ENCODE measurements around the gene HAUS8. TPM values are rescaled to one million over a fixed set of nuclear protein-coding genes. Genes with fewer than 3 reads are reported as not detected.
"Not testable (repeated sequence)": the region's sequence is repeated elsewhere in the genome, so short reads cannot be mapped to it uniquely, and the experiment has no call there.

The HAUS8 gene
- total RNA-seq, 1 experiment from 2014 or later = 16.3 TPM

DNA sequence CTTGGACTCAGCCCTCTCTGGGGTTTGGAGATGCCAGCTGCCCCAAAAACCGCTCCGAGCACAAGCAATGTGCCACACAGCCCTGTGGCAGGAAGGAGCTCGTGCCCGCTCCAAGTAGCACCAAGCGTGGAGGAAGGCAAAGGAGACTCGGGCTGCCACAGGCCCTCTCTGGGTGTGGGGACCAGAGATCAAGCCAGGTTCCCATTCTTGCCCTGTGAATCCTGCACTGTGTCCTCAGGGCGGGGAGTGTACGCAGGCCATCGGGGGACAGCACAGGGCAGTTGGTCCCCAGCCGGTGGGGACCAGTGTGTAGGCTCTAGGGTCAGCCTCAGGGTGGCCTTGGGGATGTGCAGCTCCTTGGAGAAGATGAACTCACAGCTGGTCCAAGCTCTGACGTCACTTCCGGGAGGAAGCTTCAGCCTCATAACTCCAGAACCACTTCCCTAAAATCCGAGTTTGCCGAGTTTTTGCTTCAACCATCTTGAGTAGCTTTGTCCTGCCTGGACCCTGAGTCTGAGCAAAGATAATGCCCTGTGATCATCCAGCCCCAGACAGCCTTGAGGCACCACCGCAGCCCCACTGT is 39.3 kb downstream of the HAUS8 start:
- peak; percentile 11 for DNase-seq (ENCODE audit: low read depth)

DNA sequence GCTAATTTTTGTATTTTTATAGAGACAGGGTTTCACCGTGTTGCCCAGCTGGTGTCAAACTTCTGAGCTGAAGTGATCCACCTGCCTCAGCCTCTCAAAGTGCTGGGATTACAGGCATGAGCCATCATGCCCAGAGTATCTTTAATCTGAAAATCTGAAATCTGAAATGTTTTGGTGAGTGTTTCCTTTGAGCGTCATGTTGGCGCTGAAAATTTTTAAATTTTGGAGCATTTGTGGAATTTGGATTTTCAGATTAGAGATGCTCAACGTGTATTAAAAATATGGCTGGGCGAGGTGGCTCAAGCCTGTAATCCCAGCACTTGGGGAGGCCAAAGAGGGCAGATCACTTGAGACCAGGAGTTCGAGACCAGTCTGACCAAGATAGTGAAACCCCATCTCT is 43.5 kb downstream of the HAUS8 start:
- DNase-seq (ENCODE audit: low read depth) = no peak

DNA sequence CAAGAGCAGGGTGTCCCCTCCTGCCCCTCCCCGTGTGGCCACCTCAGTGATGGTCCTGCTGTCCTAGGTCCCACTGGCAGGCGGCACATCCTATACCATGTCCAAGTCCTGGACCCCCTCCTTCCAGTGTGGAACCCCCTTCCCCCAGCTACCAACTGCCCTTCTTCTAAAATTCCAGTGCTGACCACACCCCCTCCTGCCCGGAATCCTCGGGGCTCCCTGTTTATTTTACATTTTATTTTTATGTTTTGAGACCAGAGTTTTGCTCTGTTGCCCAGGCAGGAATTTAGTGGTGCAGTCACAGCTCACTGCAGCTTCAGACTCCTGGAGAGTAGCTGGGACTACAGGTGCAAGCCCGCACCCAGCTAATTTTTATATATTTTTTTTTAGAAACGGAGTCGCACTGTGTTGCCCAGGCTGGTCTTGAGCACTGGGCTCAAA is 47.7 kb downstream of the HAUS8 start:
- no peak for DNase-seq (ENCODE audit: low read depth)

DNA sequence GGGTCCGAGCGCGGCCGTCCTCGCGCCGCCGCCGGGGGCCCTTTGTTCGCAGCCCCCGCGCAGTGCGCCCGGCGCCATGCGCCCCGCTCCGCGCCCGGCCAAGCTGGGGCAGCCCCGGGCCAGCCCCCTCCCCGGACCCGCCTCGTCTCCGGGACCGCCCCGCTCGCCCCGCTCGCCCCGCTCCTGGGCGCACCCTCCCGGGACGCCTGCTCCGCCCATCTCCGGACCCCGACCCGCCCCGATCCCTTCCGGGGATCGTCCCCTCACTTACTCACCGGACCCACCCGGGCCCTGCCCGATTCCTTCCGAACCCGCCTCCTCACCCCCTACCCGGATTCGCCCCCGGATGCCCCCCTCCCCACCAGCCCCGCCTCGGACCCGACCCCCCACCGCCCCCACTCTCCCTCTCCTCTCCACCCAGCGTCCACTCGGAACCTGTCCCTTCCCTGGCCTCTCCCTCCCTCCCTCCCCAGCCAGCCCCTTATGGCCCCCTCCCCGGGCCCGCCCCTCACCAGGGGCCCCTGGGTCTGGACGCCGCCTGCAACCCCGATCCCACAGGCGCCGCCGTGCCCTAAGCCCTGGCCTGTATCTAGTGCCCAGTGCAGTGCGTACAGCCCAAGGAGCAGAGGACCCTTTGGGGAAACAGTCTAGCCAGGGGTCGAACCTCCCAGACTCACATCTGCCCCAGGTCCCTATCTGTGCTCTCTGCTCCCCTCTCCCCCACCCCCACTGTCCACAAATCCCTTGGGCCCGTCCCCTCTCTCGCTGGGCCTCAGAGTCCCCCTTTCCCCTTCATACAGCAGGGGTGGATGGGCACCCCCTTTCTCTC is 48.3 kb downstream of the HAUS8 start, which contains the start of gene CPAMD8:
Gene CPAMD8 (minus strand): TSS at position 105 of the 829 bp plus-strand sequence. CDS start 168 bp downstream, outside the sequence.
- DNase-seq (ENCODE audit: low read depth) = no peak

DNA sequence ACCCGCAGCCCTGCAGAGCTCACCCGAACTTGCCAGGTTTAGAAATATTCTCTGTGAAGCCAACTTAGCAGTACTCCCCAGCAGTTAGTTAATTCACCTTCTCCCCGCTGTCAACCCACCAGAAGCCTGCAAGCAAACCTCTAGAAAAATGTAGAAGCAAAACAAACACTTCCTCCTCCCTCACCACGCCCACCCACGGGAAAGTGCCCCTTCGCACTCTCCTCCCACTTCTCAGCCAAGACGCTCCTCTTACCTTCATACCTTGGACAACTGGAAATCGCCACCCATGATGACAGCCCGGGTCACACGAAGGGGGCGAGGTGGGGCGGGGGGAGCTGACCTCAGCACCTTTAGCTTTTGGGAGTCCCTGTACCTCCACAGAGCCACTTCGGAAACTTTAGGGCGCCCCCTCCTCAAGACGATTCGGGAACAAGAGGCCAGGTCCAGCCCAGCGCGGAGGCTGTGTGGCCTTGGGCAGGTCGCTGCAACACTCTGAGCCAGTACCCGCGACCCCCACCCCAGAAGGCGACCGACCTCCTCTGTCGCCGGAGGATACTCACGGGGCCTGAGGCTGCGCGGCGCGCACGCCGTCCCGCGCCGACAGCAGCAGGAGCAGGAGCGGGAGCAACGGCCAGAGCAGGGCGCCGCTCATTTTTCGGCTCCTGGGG is 49.1 kb downstream of the HAUS8 start:
- DNase-seq (ENCODE audit: low read depth) = no peak

DNA sequence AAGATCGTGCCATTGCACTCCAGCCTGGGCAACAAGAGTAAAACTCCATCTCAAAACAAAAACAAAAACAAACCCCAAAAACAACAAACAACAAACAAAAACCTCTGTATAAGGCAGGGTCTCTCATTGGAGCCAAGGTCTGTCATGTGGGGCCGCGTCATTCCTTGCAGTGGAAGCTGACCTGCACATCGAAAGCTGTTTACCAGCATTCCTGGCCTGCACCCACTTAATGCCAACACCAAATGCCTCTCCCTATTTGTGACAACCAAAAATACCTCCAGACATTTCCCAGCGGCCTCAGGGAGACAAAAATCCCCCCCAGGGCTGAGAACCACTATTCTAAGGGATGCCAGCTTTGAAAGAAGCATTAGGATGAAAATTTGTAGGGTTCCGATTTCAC is 49.9 kb downstream of the HAUS8 start:
- DNase-seq (ENCODE audit: low read depth) = no peak

DNA sequence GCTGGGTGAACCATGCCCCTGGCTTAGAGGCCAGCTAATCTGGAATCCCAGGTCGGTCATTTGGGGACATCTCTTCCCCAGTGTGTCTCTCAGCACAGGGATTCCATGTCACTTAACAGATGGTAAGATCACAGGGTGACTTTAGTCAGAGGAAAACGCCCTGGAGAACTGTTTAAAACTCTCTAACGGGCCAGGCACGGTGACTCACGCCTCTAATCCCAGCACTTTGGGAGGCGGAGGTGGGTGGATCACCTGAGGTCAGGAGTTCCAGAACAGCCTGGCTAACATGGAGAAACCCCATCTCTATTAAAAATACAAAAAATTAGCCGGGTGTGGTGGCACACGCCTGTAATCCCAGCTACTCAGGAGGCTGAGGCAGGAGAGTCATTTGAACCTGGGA is 50.3 kb downstream of the HAUS8 start:
- not testable (repeated sequence) for DNase-seq (ENCODE audit: low read depth)

DNA sequence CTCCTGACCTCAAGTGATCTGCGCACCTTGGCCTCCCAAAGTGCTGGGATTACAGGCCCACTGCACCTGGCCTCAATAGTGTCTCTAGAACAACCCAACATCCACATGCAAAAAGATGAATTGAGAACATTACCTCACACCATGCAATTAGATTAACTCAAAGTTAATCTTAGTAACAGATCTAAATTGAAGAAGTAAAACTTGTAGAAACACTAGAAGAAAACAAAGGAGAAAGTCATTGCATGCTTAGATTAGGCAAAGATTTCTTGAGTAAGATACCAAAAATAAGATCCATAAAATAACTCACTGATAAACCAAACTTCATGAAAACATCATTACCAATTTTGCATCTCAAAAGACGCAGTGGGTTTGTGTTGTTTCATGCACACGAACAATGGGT is 51.4 kb downstream of the HAUS8 start:
- DNase-seq (ENCODE audit: low read depth) = no peak

DNA sequence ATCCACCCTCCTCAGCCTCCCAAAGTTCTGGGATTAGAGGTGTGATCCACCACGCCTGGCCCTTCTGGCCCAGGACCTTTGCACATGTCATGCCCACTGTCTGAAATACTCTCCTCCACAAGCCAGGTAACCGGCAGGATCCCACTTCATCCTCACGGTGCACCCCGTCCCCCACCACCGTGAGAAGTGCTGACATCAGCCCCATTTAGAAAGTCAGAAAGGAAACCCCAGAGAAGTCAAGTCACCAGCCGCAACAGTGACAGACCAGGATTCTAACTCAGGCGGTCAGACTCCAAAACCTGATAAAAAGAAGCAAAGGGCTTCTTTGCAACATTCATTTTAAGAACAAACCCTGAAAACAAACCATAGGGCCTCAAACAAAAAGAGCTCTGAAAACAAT is 52.5 kb downstream of the HAUS8 start:
- no peak for DNase-seq (ENCODE audit: low read depth)

DNA sequence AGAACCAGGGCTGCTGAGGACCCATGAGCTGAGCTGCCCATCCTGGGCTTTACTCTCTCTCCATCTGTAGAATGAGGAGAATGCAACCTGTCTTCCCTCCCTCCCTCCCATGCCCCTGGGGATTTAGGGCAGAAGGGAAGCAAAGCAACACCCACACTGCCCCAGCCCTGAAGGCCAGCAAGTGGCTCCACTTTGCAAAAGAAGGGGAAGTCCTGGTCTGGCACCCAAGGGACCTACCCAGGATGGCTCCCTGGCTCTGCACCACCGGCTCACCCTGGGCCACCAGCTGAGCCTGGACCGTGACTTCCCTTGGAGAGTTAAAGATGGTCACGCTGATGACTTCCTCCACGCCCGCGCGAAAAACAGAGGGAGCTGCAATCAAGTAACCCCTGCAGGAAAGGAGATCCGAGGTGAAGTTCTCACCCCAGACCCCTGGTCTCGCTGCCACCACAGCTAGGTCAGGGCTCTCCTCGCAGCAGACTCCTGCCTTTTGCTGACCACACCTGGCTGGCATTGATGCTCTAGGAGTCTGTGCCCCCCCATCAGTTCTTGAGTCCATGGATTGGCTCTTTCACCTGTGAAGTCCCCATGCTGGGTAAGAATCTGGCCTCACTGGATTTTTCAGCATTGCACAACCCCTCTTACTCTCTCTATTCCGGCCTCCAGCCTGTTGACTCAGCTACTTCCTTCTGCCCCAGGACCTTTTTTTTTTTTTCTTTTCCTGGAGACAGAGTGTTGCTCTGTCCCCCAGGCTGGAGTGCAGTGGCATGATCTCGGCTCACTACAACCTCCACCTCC is 53.3 kb downstream of the HAUS8 start:
- DNase-seq (ENCODE audit: low read depth) = no peak

DNA sequence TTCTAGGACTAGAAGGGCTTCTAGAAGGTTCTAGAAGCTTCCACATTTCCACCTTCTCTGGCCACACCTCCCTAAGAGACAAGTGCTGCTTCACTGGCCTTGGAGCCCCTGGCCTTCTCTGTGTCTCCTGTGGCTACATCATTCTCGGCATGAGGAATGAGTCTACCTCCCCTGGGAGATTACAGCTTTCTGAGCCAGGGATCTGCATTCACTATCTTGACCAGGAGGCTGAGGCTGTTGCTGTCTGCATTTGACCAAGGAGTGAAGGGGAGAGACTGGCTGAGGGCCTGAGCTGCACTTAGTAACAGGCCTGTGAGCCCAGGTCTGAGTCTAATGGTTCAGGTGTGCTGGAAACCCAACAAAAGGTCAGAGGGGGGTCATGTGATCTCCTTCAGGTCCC is 53.9 kb downstream of the HAUS8 start:
- no peak for DNase-seq (ENCODE audit: low read depth)

DNA sequence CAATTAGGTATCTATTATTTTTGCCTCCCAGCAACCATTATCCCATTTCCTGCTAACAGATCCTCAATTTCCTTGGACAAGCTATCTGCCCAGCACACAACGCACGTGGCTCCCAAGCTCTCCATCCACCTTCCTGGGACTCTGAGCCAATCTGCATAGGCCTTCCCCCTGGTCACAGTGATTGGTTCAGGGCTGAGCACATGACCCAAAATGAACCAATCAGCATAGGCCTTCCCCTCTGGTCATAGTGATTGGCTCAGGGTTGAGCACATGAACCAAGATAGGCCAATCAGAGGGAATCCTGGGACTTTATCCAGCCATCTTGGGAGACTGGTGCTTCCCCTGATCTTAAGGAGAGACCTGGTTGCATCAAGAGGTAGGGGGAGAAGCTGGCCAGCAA is 54.4 kb downstream of the HAUS8 start:
- DNase-seq (ENCODE audit: low read depth) = peak; percentile 7

DNA sequence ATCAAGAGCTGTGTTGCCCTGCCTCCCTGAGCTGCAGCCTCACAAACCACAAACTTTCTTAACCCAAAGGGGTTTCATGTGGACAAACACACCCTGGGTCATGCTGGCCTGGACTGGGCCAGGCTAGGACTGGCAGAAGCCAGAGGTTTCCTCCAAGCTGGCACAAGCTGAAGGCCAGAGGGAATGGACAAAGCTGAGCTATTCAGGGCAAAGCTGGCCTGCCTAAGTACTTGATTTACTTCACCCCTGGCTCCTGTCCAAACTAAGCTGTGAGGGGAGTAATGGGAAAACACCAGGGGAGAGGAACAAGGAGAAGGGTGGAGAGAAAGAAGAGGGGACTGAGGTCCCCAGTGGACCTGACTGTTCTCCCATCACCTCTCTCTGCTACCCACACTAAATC is 54.9 kb downstream of the HAUS8 start:
- DNase-seq (ENCODE audit: low read depth) = no peak

DNA sequence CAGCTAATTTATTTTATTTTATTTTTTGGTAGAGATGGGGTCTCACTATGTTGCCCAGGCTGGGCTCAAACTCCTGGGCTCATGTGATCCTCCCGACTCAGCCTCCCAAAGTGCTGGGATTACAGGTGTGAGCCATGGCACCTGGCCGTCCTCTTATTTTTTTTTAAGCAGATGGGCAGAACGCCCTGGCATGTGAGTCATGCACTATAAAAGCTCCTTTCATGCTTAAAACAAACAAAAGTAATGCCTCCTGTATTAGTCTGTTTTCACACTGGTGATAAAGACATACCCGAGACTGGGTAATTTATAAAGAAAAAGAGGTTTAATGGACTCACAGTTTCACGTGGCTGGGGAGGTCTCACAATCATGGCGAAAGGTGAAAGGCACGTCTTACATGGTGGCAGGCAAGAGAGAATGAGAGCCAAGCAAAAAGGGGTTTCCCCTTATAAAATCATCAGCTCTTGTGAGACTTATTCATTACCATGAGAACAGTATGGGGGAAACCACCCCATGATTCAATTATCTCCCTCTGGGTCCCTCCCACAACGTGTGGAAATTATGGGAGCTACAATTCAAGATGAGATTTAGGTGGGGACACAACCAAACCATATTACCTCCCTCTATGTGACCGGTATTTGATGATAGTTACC is 60.9 kb downstream of the HAUS8 start:
- DNase-seq (ENCODE audit: low read depth) = not testable (repeated sequence)

DNA sequence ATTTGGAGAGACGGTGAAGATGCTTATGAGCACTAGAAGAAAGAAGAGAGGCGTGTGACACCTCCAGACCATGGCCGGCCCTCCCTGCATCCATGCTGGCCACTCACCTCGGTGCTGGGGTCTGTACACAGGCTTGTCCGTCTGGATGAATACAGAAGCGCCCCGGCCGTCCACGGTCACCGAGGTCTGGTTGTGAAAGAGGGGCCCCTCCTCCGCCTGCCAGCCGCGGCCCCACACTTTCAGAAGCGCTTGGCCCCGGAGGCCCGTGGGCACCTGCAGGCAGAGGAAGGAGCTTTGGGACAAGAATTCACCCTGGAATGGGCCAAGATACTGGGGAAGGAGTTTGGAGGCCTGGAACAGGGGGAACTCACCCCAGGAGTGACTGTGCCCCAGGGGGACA is 63.8 kb downstream of the HAUS8 start:
- DNase-seq (ENCODE audit: low read depth) = no peak

DNA sequence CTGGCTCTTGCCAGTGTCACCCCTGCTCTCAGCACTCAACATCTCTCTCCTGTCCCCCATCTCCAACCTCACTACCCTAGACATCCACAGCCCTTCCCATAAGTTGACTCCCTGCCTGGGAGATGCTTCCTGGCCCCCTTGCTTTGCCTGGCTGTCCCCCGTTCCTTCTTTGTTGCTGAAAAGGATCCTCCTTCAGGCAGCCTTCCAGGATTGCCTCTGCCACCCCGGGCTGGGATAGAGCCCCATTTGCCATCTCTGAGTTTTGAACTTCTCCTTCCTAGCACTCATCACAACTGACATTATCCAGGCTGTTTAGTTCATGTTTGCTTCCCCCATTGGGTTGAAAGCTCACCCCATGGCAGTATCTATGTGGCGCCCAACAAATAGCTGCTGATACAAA is 68.7 kb downstream of the HAUS8 start:
- DNase-seq (ENCODE audit: low read depth) = no peak

DNA sequence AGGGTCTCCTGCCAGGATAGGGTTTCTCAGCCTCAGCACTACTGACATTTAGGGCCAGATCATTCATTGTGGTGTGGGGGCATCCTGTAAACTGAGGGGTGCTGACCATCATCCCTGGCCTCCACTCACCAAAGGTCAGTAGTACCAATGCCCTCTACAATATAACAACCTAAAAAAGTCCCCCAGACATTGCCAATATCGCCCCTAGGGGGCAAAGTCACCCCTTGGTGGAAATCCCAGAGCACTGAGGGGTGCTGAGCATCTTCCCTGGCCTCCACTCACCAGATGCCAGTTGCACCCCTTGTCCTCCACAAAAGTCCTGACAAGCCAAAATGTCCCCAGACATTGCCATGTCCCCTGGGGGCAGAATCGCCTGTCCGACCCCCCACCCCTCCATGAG is 70.3 kb downstream of the HAUS8 start:
- no peak for DNase-seq (ENCODE audit: low read depth)

DNA sequence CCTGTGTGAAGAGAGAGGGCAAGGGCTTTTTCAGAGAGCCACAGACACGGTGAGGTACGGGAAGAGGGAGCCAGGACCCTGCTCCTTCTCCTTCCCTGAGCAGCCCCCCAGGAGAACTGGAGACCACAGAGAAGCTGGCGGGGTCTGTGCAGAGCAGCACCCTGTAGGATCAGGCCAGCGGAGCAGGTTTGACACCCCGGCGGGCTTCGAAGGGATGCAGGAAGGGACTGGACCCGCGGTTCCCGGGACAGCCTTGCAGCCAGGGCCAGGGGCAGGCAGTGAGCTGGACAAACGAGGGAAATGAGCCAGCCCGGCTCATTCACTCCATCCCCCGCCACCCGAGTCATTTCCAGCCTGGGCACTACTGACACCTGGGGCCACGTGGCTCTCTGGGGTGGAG is 70.9 kb downstream of the HAUS8 start:
- DNase-seq (ENCODE audit: low read depth) = no peak

DNA sequence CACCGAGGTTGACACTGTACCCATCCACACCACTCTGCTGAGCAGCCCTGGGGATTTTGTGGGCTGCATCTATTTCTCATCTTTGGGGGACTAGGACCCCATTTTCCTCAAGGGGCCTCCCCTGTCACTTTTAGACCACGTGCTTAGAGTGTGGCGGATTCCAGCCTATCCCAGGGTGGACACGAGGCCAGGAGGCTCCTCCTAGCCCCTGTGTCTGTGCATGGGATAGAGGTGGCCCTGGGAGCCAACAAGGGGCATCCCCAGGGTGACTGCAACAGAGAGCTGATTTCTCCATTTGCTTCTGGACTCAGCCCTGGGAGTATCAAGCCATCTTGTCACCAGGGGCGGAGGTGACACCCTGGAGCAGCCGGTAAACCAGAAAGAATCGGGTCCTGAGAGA is 72.8 kb downstream of the HAUS8 start:
- DNase-seq (ENCODE audit: low read depth) = no peak

DNA sequence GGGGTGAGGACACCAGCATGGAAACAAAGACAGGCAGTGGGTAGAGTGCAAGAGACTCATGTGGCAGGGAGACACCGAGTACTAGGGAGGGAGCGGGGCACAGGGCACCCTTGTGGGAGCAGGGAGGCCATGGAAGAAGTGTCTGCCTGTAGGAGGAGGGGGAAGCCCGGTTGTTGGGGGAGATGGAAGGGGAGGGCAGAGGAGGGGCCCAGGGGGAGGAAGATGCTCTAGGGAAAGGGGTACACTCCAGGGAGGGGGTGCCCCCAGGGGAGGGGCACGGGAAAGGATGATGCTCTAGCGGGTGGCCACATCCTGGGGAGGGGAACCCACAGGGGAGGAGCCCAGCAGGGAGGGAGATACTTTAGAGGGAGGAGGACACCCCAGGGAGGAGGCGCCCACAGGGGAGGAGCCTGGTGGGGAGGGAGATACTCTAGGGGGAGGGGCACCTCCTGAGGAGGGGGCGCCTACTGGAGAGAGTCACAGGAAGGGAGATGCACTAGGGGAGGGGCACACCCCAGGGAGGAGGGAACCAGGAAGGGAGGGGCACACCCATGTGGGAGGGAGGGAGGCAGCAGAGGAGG is 73.6 kb downstream of the HAUS8 start:
- DNase-seq (ENCODE audit: low read depth) = no peak
